Measurements from ENCODE around the gene MYH3.

Gene MYH3

GRCh38 chr17:10613775-10614513 lies 43.2 kb downstream of the MYH3 start:
- no peak for DNase-seq

GRCh38 chr17:10612957-10613744 lies 44.0 kb downstream of the MYH3 start:
- DNase-seq, result no peak

GRCh38 chr17:10610884-10611283 lies 46.2 kb downstream of the MYH3 start:
- DNase-seq, result no peak

- no peak for DNase-seq
Observed at GRCh38 chr17:10608244-10608643, 48.9 kb downstream of the MYH3 start.

- DNase-seq, result no peak
Observed at GRCh38 chr17:10606110-10606509, 51.0 kb downstream of the MYH3 start.

GRCh38 chr17:10605221-10605783 lies 51.8 kb downstream of the MYH3 start:
- no peak for DNase-seq

- DNase-seq, result no peak
Observed at GRCh38 chr17:10604521-10604920, 52.6 kb downstream of the MYH3 start.

GRCh38 chr17:10603931-10604330 lies 53.2 kb downstream of the MYH3 start:
- DNase-seq, result no peak

GRCh38 chr17:10600571-10600970 lies 56.5 kb downstream of the MYH3 start:
- no peak for DNase-seq

GRCh38 chr17:10598621-10599020 lies 58.5 kb downstream of the MYH3 start:
- DNase-seq, result no peak

GRCh38 chr17:10589553-10590145 lies 67.5 kb downstream of the MYH3 start:
- DNase-seq, result no peak

GRCh38 chr17:10585529-10585928 lies 71.6 kb downstream of the MYH3 start:
- no peak for DNase-seq

- DNase-seq, result no peak
Observed at GRCh38 chr17:10583834-10584233, 73.3 kb downstream of the MYH3 start.

- no peak for DNase-seq
Observed at GRCh38 chr17:10579270-10579669, 77.8 kb downstream of the MYH3 start.

All from activated CD4-positive, alpha-beta T cell treated with anti-CD3 and anti-CD28 coated beads for 48 hours (primary cell).